ENCODE measurements around the gene CTDSPL. TPM values are rescaled to one million over a fixed set of nuclear protein-coding genes. Genes with fewer than 3 reads are reported as not detected.
A peak's percentile ranks its signal among the peaks of the same experiment; 100 is the strongest.

CTDSPL gene
- total and polyA plus RNA-seq, 5 donors from 2014 or later = 0.08 to 1.7 TPM; not detected in 3

GRCh38 chr3:37974121-37975083 is 112.7 kb downstream of the CTDSPL start:
- no peak overlapping the region for H3K4me3 Mint-ChIP-seq
- H3K9me3 Mint-ChIP-seq = peaks cover 0 to 1% (median 0%) of the 10 kb centered on the region in 7 donors

GRCh38 chr3:37979541-37980461 is 118.1 kb downstream of the CTDSPL start:
- no peaks in the 10 kb centered on the region for H3K36me3 Mint-ChIP-seq
- no peak for DNase-seq
- H3K27me3 Mint-ChIP-seq = peaks cover 20% of the 10 kb centered on the region
- H3K4me3 ChIP-seq (ENCODE audit: low read depth, low read length) = no peak overlapping the region
- H3K4me1 Mint-ChIP-seq = peaks cover 0 to 3% (median 1%) of the 10 kb centered on the region in 4 donors
- peaks cover 3% of the 10 kb centered on the region for H3K27me3 ChIP-seq (ENCODE audit: control insufficient read depth, insufficient read depth, low read length)
- H3K4me3 Mint-ChIP-seq = no peak overlapping the region
- no peak overlapping the region for H3K27ac ChIP-seq (ENCODE audit: insufficient read depth, low read length, poor library complexity, severe bottlenecking)
- H3K9me3 Mint-ChIP-seq = no peaks in the 10 kb centered on the region
- no peak for ATAC-seq (ENCODE audit: low read depth in 2 of 2)
- no peaks in the 10 kb centered on the region for H3K9me3 ChIP-seq (ENCODE audit: control insufficient read depth in 2 of 2, low read length in 2 of 2)
- no peaks in the 10 kb centered on the region for H3K36me3 ChIP-seq (ENCODE audit: control insufficient read depth, insufficient read depth, low read length)
- no peaks in the 10 kb centered on the region for H3K4me1 ChIP-seq (ENCODE audit: control insufficient read depth, insufficient read depth, low read length, poor library complexity, severe bottlenecking)
- no peak overlapping the region for H3K27ac Mint-ChIP-seq

More at GRCh38 chr3:37974121-37975083, 112.7 kb downstream of the CTDSPL start:
- Histone ChIP-seq H3K9me3 (ENCODE audit: control insufficient read depth in 2 of 2, low read length in 2 of 2) (no peaks in the 10 kb centered on the region), H3K36me3 (ENCODE audit: control insufficient read depth, insufficient read depth, low read length) (no peaks in the 10 kb centered on the region), H3K27ac (ENCODE audit: insufficient read depth, low read length, poor library complexity, severe bottlenecking) (no peak overlapping the region), H3K4me1 (ENCODE audit: control insufficient read depth, insufficient read depth, low read length, poor library complexity, severe bottlenecking) (no peaks in the 10 kb centered on the region), H3K27me3 (ENCODE audit: control insufficient read depth, insufficient read depth, low read length) (peaks cover 3% of the 10 kb centered on the region), H3K4me3 (ENCODE audit: low read depth, low read length) (no peak overlapping the region)
- no peak overlapping the region for H3K27ac Mint-ChIP-seq
- ATAC-seq (ENCODE audit: low read depth in 2 of 2) (peak; percentile 88 to 90), DNase-seq (peak; percentile 53 to 76 (median 70))
- peaks cover 0 to 4% (median 3%) of the 10 kb centered on the region in 4 donors for H3K4me1 Mint-ChIP-seq
- no peaks in the 10 kb centered on the region for H3K36me3 Mint-ChIP-seq
- H3K27me3 Mint-ChIP-seq = peaks cover 6% of the 10 kb centered on the region

- ATAC-seq (ENCODE audit: low read depth in 2 of 2) = no peak
- H3K27ac ChIP-seq (ENCODE audit: insufficient read depth, low read length, poor library complexity, severe bottlenecking) = no peak overlapping the region
- H3K36me3 Mint-ChIP-seq = no peaks in the 10 kb centered on the region
Measured at GRCh38 chr3:37980462-37981347, 119.0 kb downstream of the CTDSPL start.

GRCh38 chr3:37981348-37981664 is 119.6 kb downstream of the CTDSPL start:
- peaks cover 3% of the 10 kb centered on the region for H3K27me3 ChIP-seq (ENCODE audit: control insufficient read depth, insufficient read depth, low read length)
- no peaks in the 10 kb centered on the region for H3K9me3 Mint-ChIP-seq
- no peaks in the 10 kb centered on the region for H3K9me3 ChIP-seq (ENCODE audit: control insufficient read depth in 2 of 2, low read length in 2 of 2)
- no peak overlapping the region for H3K4me3 Mint-ChIP-seq
- H3K27ac Mint-ChIP-seq = no peak overlapping the region
- DNase-seq (no peak), ATAC-seq (ENCODE audit: low read depth in 2 of 2) (no peak)
- peaks cover 18% of the 10 kb centered on the region for H3K27me3 Mint-ChIP-seq
- peaks cover 0 to 2% (median 0%) of the 10 kb centered on the region in 4 donors for H3K4me1 Mint-ChIP-seq
- no peak overlapping the region for H3K27ac ChIP-seq (ENCODE audit: insufficient read depth, low read length, poor library complexity, severe bottlenecking)
- no peaks in the 10 kb centered on the region for H3K36me3 ChIP-seq (ENCODE audit: control insufficient read depth, insufficient read depth, low read length)
- no peaks in the 10 kb centered on the region for H3K36me3 Mint-ChIP-seq
- H3K4me1 ChIP-seq (ENCODE audit: control insufficient read depth, insufficient read depth, low read length, poor library complexity, severe bottlenecking) = no peaks in the 10 kb centered on the region
- H3K4me3 ChIP-seq (ENCODE audit: low read depth, low read length) = no peak overlapping the region

More at GRCh38 chr3:37980462-37981347, 119.0 kb downstream of the CTDSPL start:
- DNase-seq = no peak
- H3K27ac Mint-ChIP-seq = no peak overlapping the region
- peaks cover 18% of the 10 kb centered on the region for H3K27me3 Mint-ChIP-seq
- H3K9me3 Mint-ChIP-seq = no peaks in the 10 kb centered on the region
- H3K36me3 ChIP-seq (ENCODE audit: control insufficient read depth, insufficient read depth, low read length) = no peaks in the 10 kb centered on the region
- no peak overlapping the region for H3K4me3 Mint-ChIP-seq
- H3K27me3 ChIP-seq (ENCODE audit: control insufficient read depth, insufficient read depth, low read length) = peaks cover 3% of the 10 kb centered on the region
- peaks cover 0 to 2% (median 0%) of the 10 kb centered on the region in 4 donors for H3K4me1 Mint-ChIP-seq
- H3K9me3 ChIP-seq (ENCODE audit: control insufficient read depth in 2 of 2, low read length in 2 of 2) = no peaks in the 10 kb centered on the region
- H3K4me1 ChIP-seq (ENCODE audit: control insufficient read depth, insufficient read depth, low read length, poor library complexity, severe bottlenecking) = no peaks in the 10 kb centered on the region
- no peak overlapping the region for H3K4me3 ChIP-seq (ENCODE audit: low read depth, low read length)

- no peak overlapping the region for H3K4me3 ChIP-seq (ENCODE audit: low read depth, low read length)
- no peaks in the 10 kb centered on the region for H3K9me3 ChIP-seq (ENCODE audit: control insufficient read depth in 2 of 2, low read length in 2 of 2)
- no peaks in the 10 kb centered on the region for H3K36me3 ChIP-seq (ENCODE audit: control insufficient read depth, insufficient read depth, low read length)
- ATAC-seq (ENCODE audit: low read depth in 2 of 2) = no peak
- H3K4me1 Mint-ChIP-seq = peaks cover 0 to 2% (median 0%) of the 10 kb centered on the region in 4 donors
- no peak overlapping the region for H3K27ac Mint-ChIP-seq
- peaks cover 3% of the 10 kb centered on the region for H3K27me3 ChIP-seq (ENCODE audit: control insufficient read depth, insufficient read depth, low read length)
- no peak overlapping the region for H3K27ac ChIP-seq (ENCODE audit: insufficient read depth, low read length, poor library complexity, severe bottlenecking)
- H3K4me1 ChIP-seq (ENCODE audit: control insufficient read depth, insufficient read depth, low read length, poor library complexity, severe bottlenecking) = no peaks in the 10 kb centered on the region
- peaks cover 18% of the 10 kb centered on the region for H3K27me3 Mint-ChIP-seq
- no peak overlapping the region for H3K4me3 Mint-ChIP-seq
- no peak for DNase-seq
- no peaks in the 10 kb centered on the region for H3K36me3 Mint-ChIP-seq
- H3K9me3 Mint-ChIP-seq = no peaks in the 10 kb centered on the region
Measured at GRCh38 chr3:37982331-37982730, 120.7 kb downstream of the CTDSPL start.

- H3K36me3 Mint-ChIP-seq = no peaks in the 10 kb centered on the region
- DNase-seq (no peak), ATAC-seq (ENCODE audit: low read depth in 2 of 2) (no peak)
- H3K4me1 Mint-ChIP-seq = peaks cover 0 to 2% (median 0%) of the 10 kb centered on the region in 4 donors
- Histone ChIP-seq H3K4me1 (ENCODE audit: control insufficient read depth, insufficient read depth, low read length, poor library complexity, severe bottlenecking) (no peaks in the 10 kb centered on the region), H3K27me3 (ENCODE audit: control insufficient read depth, insufficient read depth, low read length) (no peaks in the 10 kb centered on the region), H3K9me3 (ENCODE audit: control insufficient read depth in 2 of 2, low read length in 2 of 2) (no peaks in the 10 kb centered on the region), H3K4me3 (ENCODE audit: low read depth, low read length) (no peak overlapping the region), H3K27ac (ENCODE audit: insufficient read depth, low read length, poor library complexity, severe bottlenecking) (no peak overlapping the region), H3K36me3 (ENCODE audit: control insufficient read depth, insufficient read depth, low read length) (no peaks in the 10 kb centered on the region)
- no peak overlapping the region for H3K27ac Mint-ChIP-seq
- no peaks in the 10 kb centered on the region for H3K9me3 Mint-ChIP-seq
- H3K4me3 Mint-ChIP-seq = no peak overlapping the region
- peaks cover 18% of the 10 kb centered on the region for H3K27me3 Mint-ChIP-seq
Measured at GRCh38 chr3:37984051-37984450, 122.4 kb downstream of the CTDSPL start.

GRCh38 chr3:37984596-37984995 is 122.9 kb downstream of the CTDSPL start:
- DNase-seq = no peak
- Mint-ChIP-seq H3K27ac (peak overlapping the region in 1 of 3 donors; percentile 46), H3K4me3 (peak overlapping the region in 1 of 4 donors; percentile 37), H3K4me1 (peaks cover 0 to 2% (median 0%) of the 10 kb centered on the region in 4 donors), H3K27me3 (peaks cover 15% of the 10 kb centered on the region), H3K9me3 (no peaks in the 10 kb centered on the region), H3K36me3 (no peaks in the 10 kb centered on the region)
- Histone ChIP-seq H3K36me3 (ENCODE audit: control insufficient read depth, insufficient read depth, low read length) (no peaks in the 10 kb centered on the region), H3K27me3 (ENCODE audit: control insufficient read depth, insufficient read depth, low read length) (no peaks in the 10 kb centered on the region), H3K27ac (ENCODE audit: insufficient read depth, low read length, poor library complexity, severe bottlenecking) (no peak overlapping the region), H3K9me3 (ENCODE audit: control insufficient read depth in 2 of 2, low read length in 2 of 2) (no peaks in the 10 kb centered on the region), H3K4me3 (ENCODE audit: low read depth, low read length) (no peak overlapping the region), H3K4me1 (ENCODE audit: control insufficient read depth, insufficient read depth, low read length, poor library complexity, severe bottlenecking) (no peaks in the 10 kb centered on the region)
- no peak for ATAC-seq (ENCODE audit: low read depth in 2 of 2)
